ENCODE data around the gene SLC52A3.

Gene SLC52A3

DNA sequence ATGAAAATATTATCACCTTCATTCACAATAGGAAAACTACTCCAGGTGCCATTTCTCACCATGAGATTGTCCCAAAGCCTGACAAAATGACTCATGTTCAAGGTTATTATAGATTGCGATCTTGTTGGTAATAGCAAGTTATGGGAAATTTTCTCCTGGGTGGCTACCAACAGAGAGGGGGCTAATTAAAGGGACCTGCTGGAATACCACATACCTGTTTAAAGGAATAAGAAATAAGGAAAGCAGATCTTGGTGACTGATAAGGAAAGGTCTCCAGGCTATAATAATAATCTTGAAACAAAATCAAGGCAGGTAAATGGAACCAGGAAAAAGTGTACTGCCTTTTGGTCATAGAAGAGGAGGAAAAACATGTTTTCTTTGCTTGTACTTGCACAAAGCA lies 1.4 kb downstream of the SLC52A3 start:
- no peak for DNase-seq (ENCODE audit: low spot score)

DNA sequence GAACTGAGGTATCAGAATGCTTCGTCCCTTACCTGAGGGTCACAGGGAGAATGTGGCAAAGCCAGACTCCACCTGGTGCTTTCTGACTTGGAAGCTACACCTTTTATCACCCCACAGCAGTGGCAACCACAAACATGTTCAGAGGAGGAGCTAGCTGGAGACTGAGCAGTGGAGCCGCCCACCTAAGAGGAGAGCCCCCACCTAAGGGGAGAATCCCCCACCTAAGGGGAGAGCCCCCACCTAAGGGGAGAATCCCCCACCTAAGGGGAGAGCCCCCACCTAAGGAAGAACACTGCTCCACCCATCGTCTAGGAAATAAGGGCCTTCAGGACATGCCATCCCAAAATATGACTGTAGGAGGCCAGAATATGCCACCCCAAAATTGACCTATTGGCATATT lies 4.0 kb downstream of the SLC52A3 start:
- DNase-seq (ENCODE audit: low spot score) = no peak

DNA sequence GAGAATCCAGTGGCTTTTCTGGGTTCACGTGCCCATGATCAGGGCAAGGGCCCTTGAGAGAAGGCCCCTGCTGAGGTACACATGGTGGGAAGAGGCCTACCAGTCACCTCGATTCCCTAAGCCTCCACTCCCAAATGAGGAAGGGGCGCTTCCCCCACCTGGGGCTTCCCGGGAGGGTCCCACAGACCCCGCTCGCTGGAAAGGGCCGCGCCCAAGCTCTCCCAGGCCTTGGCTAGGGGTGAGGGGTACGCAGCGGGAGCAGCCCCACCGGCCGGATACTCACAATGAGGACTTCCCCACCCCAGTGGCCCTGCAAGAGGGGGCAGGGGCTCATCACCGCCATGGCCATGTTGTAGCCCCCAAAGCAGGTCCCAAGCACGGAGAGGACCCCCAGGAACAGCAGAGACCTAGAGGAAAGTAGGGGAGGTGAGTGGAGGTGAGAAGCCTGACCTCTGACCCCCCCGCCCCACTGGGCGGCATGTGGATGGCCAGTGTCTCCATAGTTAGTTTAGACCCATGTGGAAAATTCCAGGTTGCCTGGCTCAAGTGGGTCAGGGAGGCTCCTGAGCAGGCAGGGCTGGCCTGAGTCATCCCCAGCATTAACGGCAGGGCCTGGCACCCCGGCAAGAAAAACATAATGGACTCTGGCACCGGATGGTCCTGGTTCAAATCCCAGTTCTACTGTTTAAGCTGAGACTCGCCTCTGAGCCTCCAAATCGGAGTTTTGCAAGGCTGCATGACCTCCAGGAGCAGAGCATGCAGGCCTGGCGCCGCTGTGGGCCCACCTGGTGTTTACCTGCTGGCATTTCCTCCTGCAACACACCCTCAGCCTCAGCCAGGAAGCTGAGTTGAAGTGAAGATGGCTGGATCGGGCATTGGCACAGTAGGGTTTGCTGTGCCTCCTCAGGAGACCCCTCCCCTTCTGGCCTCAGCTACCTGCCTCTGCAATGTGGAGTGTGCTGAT lies 6.6 kb downstream of the SLC52A3 start:
- DNase-seq (ENCODE audit: low spot score) = no peak

DNA sequence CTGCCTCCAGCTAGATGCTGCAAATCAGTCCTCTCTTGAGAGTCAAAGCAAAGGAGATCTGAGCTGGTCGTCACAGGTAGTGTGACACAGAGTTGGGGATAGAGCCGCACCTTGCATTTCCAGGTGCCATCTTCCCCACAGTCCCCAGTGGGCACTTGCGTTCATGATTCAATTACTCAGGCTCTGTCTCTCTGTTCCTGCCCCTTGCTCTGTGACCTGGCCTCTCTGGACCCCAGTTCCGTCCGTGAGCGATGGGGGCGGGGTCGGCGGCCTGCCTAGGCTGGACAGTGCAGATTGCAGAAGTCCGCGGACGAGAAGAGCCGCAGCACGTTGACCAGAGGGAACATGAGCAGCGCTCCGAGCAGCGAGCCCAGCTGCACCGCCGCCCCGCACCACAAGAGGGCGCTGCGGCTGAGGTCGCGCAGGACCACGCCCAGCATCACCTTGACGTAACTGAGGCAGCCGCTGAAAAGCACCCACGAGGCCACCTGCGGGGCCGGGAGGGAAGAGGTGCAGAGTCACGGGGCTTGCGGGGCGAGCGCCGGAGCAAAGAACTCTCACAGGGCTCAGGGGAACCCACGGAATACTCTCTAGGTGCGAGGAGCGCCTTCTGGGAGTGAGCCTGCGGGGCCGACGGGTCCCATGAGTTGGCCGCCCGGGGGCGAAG lies 7.4 kb downstream of the SLC52A3 start:
- peak; percentile 83 for DNase-seq (ENCODE audit: low spot score)

DNA sequence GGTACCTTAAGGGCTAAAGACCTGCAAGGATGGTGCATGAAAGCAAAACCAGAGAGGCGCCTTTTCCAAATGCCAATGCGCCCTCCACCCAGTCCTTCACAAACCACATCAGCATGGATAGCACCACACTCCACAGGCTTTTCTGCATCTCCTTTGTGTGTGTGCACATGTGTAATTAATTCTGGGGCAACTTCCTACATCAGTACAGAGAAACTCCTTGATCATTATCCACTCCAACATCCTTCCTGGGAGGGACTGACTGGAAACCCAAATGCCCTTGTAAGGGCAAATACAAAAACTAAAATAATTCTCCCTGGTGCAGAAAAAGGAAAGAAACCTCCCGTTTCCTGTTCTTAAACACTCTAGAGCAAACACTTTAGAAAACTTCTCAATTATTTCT lies 10.8 kb downstream of the SLC52A3 start:
- no peak for DNase-seq (ENCODE audit: low spot score)

DNA sequence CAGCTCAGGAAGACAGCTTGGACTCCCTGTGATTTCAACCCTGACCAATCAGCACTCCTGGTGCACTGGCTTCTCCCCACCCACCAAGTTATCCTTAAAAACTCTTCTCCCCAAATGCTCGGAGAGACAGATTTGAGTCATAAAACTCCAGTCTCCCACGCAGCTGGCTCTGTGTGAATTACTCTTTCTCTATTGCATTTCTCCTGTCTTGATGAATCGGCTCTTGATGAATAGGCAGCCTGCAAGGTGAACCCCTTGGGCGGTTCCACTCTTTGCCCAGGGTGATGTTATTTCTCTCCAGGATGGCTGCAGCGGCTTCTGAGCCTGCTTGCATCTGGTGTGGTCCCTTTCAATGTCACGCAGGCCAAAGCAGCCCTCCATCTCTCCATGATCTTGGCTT lies 12.4 kb downstream of the SLC52A3 start:
- no peak for DNase-seq (ENCODE audit: low spot score)

DNA sequence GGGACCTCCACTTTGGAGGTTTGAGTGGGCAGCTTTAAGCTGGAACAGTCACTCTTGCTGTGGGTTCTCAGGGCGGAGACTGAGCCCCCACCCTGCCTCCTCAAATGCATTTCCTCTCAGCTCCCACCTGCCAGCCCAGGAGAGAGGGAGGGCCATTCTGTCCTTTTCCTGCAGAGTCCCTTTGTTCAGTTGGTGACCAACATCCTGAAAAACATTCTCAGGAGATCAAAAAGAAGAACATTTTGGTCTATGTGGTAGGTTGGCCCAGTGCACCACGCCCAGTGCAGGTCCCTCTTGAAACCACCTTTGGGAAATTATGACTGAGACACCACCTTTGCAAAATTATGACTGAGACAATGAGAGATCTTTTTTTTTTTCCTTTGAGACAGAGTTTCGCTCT lies 13.4 kb downstream of the SLC52A3 start:
- DNase-seq (ENCODE audit: low spot score) = no peak

DNA sequence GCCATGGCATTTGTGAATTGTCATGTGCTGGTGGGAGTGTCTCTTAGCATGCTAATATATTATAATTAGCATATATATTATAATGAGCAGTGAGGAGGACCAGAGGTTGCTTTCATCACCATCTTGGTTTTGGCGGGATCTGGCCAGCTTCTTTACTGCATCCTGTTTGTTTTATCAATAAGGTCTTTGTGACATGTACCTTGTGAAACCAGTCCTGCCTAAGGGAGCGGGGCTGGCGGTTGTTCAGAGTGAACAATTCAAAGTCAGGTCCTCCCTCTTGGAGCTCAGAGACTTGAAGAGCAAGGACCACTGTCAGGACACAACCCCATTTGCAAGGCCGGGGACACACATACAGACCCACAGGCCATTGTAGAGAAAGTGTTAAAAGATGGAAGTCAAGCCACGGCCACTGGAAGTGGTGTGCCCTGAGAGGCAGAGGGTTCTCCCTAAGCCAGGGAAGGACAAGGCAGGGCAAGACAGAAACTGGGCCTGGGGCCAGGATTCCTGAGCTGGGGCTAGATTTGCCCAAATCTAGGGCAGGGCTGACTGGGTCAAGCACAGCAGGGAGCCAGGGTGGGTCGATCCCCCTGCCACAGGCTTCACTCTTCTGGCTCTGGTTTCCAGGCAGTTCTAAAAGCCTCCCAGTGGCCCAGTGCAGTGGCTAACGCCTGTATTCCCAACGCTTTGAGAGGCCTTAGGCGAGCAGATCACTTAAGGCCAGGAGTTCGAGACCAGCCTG lies 14.2 kb downstream of the SLC52A3 start:
- no peak for DNase-seq (ENCODE audit: low spot score)

DNA sequence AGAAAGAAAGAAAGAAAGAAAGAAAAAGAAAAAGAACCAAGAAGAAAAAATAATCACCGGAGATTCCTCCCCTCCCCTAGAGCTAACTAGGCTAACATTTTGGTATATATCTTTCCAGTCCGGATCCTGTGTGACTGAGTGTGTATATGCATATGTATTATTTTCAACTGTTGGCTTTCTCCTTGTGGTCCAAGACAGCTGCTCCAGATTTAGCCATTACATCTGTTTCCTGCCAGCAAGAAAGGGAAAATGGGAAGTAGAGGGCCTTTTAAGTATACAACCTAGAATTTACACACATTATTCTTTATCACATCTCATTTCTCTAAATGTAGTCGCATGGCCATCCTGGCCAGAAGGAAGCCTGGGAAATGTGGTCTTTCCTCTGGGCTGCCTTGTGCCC lies 15.2 kb downstream of the SLC52A3 start:
- DNase-seq (ENCODE audit: low spot score) = no peak

DNA sequence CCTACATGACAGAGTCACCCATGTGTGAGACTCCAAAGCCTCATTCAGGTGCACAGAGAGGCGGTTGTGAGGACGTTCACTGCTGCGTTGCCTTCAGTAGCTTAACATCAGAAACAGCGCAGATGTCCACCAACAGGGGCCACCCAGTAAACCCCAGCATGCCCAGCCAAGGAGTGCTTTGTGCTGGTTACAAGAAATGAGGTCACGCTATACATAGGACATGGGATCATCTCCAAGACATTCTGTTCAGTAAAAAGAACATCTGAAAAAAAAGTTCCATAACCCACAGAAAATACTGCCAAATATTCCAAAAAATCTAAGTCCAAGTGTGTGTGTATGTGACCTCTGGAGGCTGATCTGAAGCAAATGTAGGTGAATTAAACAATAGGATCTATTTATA lies 16.0 kb downstream of the SLC52A3 start:
- no peak for DNase-seq (ENCODE audit: low spot score)

DNA sequence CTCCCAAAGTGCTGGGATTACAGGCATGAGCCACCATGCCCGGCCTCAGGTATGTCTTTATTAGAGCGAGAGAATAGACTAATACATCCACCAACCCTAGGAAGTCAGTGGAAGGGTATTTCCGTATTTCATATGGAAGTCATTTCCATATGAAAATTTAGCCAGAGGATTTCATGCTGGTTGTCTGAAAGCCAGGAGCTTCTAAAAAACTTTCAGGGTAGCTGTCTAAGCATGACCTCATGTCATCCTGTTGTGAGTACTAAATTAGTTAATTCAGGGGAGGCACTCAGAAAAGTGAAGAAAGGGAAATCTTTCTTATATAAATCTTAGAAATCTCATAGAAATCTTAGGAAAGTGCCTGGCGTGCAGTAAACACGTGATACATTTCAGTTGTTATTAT lies 16.5 kb downstream of the SLC52A3 start:
- no peak for DNase-seq (ENCODE audit: low spot score)

DNA sequence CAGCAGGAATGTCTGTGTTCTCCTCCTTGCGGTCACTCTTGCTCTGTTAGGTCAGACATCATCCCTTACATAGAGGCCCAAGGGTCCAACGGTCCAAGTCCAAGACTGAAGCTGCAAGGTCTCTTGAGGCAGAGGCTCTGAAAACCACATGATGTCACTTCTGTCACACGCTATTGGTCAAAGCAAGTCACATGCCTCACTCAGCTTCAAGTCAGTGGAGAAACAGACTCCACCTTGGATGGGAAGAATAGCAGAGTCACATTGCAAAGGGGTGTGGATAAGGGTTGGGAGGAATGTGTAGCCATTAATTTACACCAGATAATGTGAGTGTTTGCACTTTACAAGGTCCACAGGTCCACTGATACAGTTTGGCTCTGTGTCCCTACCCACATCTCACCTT lies 17.5 kb downstream of the SLC52A3 start:
- no peak for DNase-seq (ENCODE audit: low spot score)

DNA sequence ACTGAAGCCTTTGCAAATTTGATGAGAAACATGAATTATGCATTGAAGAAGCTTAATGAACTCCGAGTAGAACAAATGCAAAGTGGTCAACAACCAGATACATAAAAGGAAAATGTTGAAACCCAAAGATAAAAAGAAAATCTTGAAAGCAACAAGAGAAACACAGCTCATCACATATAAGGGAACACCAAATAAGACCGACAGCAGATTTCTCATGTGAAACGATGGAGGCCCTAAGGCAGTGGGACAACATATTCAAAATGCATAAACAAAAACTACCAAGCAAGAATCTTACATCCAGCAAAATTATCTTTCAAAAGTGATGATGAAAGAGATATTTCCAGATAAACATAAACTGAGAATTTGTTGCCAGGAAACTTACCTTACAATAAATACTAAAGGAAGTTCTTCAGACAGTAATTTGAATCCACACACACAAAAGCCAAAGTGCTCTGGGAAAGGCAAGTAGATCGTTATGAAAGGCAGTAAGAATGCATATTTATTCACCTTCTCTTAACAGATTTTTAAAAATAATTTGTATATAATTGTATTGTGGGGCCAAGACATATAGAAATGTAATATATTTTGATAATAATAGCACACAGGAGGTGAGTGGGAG lies 22.5 kb downstream of the SLC52A3 start:
- DNase-seq (ENCODE audit: low spot score) = no peak

DNA sequence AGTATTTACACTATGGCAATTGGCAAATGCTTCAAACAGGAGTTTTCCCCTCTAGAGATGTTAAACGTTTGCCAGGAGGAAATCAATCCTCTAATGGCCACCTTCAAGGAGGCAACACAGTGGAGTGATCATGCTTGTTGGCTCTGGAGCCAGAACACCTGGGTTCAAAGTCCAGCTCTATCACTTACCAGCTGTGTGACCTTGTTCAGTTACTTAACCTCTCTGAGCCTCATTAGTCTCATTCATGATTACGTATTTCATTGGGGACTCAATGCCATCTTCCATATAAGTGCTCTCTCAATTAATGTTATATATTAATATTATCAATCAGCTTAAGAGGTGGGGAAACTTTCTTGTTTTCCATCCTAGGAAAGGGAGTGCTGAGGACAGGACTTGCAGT lies 26.1 kb downstream of the SLC52A3 start:
- no peak for DNase-seq (ENCODE audit: low spot score)

DNA sequence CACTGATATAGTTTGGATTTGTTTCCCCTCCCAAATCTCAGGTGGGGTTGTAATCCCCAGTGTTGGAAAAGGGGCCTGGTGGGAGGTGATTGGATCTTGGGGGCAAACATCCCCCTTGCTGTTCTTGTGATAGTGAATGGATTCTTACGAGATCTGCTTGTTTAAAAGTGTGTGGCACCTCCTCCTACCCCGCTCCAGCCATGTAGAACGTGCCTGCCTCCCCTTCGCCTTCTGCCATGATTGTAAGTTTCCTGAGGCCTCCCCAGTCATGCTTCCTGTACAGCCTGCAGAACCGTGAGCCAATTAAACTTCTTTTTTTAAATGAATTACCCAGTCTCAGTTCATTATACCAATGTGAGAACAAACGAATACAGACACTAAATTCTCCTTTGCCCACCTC lies 26.7 kb downstream of the SLC52A3 start:
- DNase-seq (ENCODE audit: low spot score) = no peak

DNA sequence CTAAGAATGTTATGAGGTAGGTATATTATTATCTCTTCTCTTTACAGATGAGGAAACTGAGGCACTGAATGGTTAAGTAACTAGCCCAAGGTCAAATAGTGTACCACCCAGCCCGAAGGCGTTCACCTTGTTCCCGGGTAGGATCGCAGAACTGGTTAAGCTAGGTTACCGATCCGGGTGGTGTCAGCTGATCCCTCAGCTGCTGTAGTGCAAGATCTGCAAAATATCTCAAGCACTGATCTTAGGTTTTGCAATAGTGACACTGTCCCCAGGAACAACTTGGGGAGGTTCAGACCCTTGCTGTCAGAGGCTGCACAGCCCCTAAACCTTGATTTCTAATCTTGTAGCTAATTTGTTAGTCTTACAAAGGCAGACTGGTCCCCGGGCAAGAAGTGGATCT lies 28.1 kb downstream of the SLC52A3 start:
- DNase-seq (ENCODE audit: low spot score) = no peak

DNA sequence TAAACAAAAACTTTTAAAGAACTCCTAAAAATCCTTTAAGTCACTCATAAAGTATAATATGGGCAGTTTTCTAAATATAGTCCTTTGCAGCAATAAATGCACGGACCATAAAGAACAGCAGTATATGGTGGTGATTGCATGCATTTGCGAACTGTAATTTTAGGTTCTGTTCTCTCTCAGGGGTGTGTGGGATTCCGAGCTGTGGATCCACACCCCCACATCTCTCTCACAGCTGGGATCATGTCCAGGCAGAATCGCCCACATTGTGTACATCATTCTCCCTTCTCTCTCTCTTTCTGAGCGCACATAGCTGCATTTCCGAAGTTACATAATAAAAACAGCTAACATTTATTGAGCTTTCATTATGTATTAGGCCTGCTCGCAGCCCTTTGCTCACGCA lies 28.6 kb downstream of the SLC52A3 start:
- DNase-seq (ENCODE audit: low spot score) = no peak

DNA sequence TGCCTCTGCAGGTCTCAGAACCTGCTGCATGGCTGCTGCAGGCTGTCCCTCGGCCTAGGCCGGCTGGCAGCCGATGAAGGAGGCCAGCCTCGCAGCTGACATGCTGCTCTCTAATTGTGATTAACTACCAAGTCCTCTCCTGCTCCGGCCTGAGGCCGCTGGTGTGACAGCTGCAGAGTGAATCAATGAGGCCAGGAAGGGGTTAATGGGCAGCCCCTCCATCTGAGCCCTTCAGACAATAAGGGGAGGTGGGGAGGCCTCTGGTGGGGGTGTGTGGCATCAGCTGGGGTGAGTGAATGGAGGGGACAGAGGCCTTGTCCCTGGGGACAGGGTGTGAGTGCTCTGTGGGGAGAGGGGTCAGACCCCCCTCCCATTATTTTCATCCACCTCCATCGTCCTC lies 34.4 kb downstream of the SLC52A3 start:
- no peak for DNase-seq (ENCODE audit: low spot score)

DNA sequence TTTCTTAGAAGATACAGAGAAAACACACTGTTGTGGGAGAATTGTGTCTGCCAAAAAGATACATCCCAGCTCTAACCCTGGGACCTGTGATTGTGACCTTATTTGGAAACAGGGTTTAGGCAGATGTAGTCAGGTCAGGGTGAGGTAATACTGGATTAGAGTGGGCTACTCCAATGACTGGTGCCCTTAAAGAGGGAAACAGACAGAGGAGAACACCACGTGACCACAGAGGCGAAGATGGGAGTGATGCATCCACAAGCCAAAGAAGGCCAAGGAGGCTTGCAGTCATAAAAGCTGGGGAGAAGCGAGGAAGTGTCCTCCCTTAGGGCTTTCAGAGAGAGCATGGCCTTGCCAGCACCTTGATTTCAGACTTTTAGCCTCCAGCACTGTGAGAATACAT lies 35.6 kb downstream of the SLC52A3 start:
- DNase-seq (ENCODE audit: low spot score) = no peak

DNA sequence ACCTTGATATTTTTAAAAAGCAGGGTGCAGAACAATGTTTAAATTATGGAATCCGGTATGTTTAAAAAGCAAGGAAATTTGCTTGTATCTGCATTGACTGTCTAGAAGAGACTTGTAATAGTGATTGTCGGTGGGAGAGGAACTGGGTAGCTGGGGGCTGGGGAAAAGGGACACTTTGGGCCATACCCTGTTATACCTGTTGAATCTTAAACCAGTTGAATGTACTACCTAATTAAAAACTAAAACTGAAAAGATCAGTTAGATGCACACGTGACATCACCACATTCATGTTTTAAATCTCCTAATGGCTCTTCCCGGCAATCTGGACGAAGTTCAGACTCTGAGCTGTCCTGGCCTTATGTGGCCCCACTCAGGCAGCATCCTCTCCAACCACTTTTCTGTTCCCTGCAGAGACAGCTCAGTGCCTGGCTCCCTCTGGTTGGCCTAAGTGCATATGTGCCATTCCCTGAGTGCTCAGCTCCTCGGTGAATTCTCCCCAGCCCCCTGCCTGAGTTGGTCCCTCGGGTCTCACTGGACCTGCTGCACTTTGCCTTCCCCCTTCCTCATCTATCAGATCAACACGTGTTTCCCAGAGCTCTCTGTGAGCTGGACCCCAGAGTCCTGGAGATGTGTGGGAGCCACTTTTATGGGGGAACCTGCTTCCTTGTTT lies 36.3 kb downstream of the SLC52A3 start:
- no peak for DNase-seq (ENCODE audit: low spot score)

DNA sequence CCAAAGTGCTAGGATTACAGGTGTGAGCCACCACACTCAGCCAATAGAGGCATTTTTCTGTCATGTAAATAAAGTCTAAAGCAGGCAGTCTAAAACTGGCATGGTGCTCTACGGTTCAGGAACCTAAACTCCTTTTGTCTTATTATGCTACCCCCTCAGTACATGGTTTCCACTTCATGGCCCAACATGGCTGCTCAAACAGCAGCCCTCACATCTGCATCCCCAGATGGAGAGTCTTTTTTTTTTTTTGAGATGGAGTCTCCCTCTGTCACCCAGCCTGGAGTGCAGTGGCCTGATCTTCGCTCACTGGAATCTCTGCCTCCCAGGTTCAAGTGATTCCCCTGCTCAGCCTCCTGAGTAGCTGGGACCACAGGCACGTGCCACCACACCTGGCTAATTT lies 38.3 kb downstream of the SLC52A3 start:
- no peak for DNase-seq (ENCODE audit: low spot score)
